CD14-positive monocyte (primary cell): ENCODE results near the gene TRIM33. TPM values are rescaled to one million over a fixed set of nuclear protein-coding genes. Genes with fewer than 3 reads are reported as not detected.

ENCODE experiments used
- DNase-seq, 3 donors: peaks; one replicate each; pipeline ENCODE4 v3.0.0-alpha.2; 2011 to 2022
- H2AFZ ChIP-seq: 2 replicates; pipeline ENCODE4 v1.6.0; 2012; ENCODE audit warnings: mild to moderate bottlenecking, low read depth, low read length, inconsistent platforms; ENCODE audit not compliant: insufficient read depth, poor library complexity, severe bottlenecking
- H3K27ac ChIP-seq, 2 donors: 1 replicate in 1 of 2; 2 replicates in 1 of 2; pipeline ENCODE4 v1.5.1; 2012 to 2013; ENCODE audit warnings: low read length in 2 of 2, control low read depth in 1 of 2, inconsistent platforms in 1 of 2, low read depth in 1 of 2, mild to moderate bottlenecking in 1 of 2
- H3K27me3 ChIP-seq, 2 donors: one replicate each; pipeline versions ENCODE4 v1.6.0 to v1.6.1; 2011 to 2013; ENCODE audit warnings: low read length in 2 of 2; ENCODE audit not compliant: control insufficient read depth in 2 of 2, insufficient read depth in 2 of 2
- H3K36me3 ChIP-seq, 2 donors: replicated peaks in 1 of 2; 1 replicate in 1 of 2; 2 replicates in 1 of 2; pipeline versions ENCODE4 v1.5.1 to v1.6.1; 2012 to 2013; ENCODE audit warnings: low read length in 2 of 2, control low read depth in 1 of 2, inconsistent platforms in 1 of 2, mild to moderate bottlenecking in 1 of 2; ENCODE audit not compliant: insufficient read depth in 2 of 2, control insufficient read depth in 1 of 2
- H3K4me1 ChIP-seq, 2 donors: 1 replicate in 1 of 2; 2 replicates in 1 of 2; pipeline versions ENCODE4 v1.5.1 to v1.6.1; 2012 to 2013; ENCODE audit warnings: low read length in 2 of 2, control low read depth in 1 of 2, inconsistent platforms in 1 of 2, mild to moderate bottlenecking in 1 of 2, moderate library complexity in 1 of 2; ENCODE audit not compliant: insufficient read depth in 2 of 2, control insufficient read depth in 1 of 2
- H3K4me2 ChIP-seq: replicated peaks from 2 replicates; pipeline ENCODE3; 2012; ENCODE audit warnings: low read length, moderate library complexity, mild to moderate bottlenecking; ENCODE audit not compliant: poor library complexity, severe bottlenecking; ENCODE audit errors: extremely low read depth
- H3K4me3 ChIP-seq, 3 experiments: fragments of 200-600 bp in 1 of 3; sonication (generic) in 1 of 3; replicated peaks in 1 of 3; 1 replicate in 2 of 3; 2 replicates in 1 of 3; pipeline ENCODE4 v1.5.1; 2011 to 2013; ENCODE audit warnings: low read length in 3 of 3, mild to moderate bottlenecking in 3 of 3, control low read depth in 2 of 3, low read depth in 2 of 3, inconsistent platforms in 1 of 3, moderate library complexity in 1 of 3
- H3K79me2 ChIP-seq: 2 replicates; pipeline ENCODE4 v1.6.0; 2012; ENCODE audit warnings: mild to moderate bottlenecking, control low read depth, inconsistent platforms, low read length, moderate library complexity; ENCODE audit not compliant: insufficient read depth
- H3K9ac ChIP-seq: 2 replicates; pipeline ENCODE4 v1.6.0; 2017; ENCODE audit warnings: low read length, mild to moderate bottlenecking; ENCODE audit not compliant: insufficient read depth, poor library complexity, severe bottlenecking
- H3K9me3 ChIP-seq, 2 donors: replicated peaks in 1 of 2; 1 replicate in 1 of 2; 2 replicates in 1 of 2; pipeline versions ENCODE4 v1.5.1 to v1.6.1; 2012 to 2013; ENCODE audit warnings: low read length in 2 of 2, control low read depth in 1 of 2; ENCODE audit not compliant: control insufficient read depth in 1 of 2, insufficient read depth in 1 of 2
- H4K20me1 ChIP-seq: 2 replicates; pipeline ENCODE4 v1.6.0; 2012; ENCODE audit warnings: mild to moderate bottlenecking, low read length, control low read depth, moderate library complexity; ENCODE audit not compliant: insufficient read depth
- H3K27ac Mint-ChIP-seq, 7 donors: one replicate each; pipeline ENCODE4 v1.8.0; 2020; ENCODE audit warnings: mild to moderate bottlenecking in 7 of 7, mixed read lengths in 7 of 7, moderate library complexity in 6 of 7, inconsistent platforms in 2 of 7
- H3K27me3 Mint-ChIP-seq, 3 donors: one replicate each; pipeline ENCODE4 v1.8.0; 2021 to 2022; ENCODE audit warnings: low read depth in 3 of 3, mild to moderate bottlenecking in 3 of 3, mixed read lengths in 3 of 3, moderate library complexity in 3 of 3, inconsistent platforms in 1 of 3
- H3K36me3 Mint-ChIP-seq, 2 donors: one replicate each; pipeline ENCODE4 v1.8.0; 2020; ENCODE audit warnings: mixed read lengths in 2 of 2, inconsistent platforms in 1 of 2, mild to moderate bottlenecking in 1 of 2
- H3K4me1 Mint-ChIP-seq: one replicate; pipeline ENCODE4 v1.8.0; 2020; ENCODE audit warnings: mild to moderate bottlenecking, mixed read lengths
- H3K4me3 Mint-ChIP-seq, 2 donors: one replicate each; pipeline ENCODE4 v1.8.0; 2020; ENCODE audit warnings: mild to moderate bottlenecking in 2 of 2, mixed read lengths in 2 of 2, moderate library complexity in 1 of 2
- H3K9me3 Mint-ChIP-seq, 7 donors: one replicate each; pipeline ENCODE4 v1.8.0; 2020 to 2022; ENCODE audit warnings: mixed read lengths in 7 of 7, mild to moderate bottlenecking in 6 of 7, moderate library complexity in 6 of 7, inconsistent platforms in 2 of 7
- WGBS: methylation state at CpG from one replicate; pipeline ENCODE4 v1.1.5; 2013; ENCODE audit warnings: missing lambda C conversion rate; ENCODE audit not compliant: insufficient coverage; 5-methylcytosine and 5-hydroxymethylcytosine counted together
- intact Hi-C, 2 donors: fragments of 100-400 bp; cut with micrococcal nuclease; formaldehyde crosslinking; loops; one replicate each; pipeline versions ENCODE4 v1.15.0 to v1.15.1; 2023
- polyA plus RNA-seq, 3 donors: library from polyadenylated mRNA; depleted of rRNA in 1 of 3; unstranded in 2 of 3; stranded (reverse) in 1 of 3; fragments of 300-500 nt in 2 of 3; fragments of >200 nt in 1 of 3; fragmentation: Illumina TruSeq in 2 of 3; gene quantifications; 1 replicate in 2 of 3; 2 replicates in 1 of 3; pipeline ENCODE4 v1.2.3, GENCODE V29; 2012 to 2021
- TF ChIP-seq, protein P1 (sequence below): fragments of 200-600 bp; IDR thresholded peaks from one replicate; pipeline ENCODE4 v1.8.0; 2022; ENCODE audit warnings: antibody characterized with exemption, mild to moderate bottlenecking

Gene TRIM33
- polyA plus RNA-seq, 3 donors: 11.8 to 16.5 (median 13.7) TPM

GRCh38 chr1:114492978-114493377 is 18.0 kb downstream of the TRIM33 start:
- intact Hi-C loops: no loop called here
- WGBS: no CpG with 5 or more reads among the region's 1 CpG
- H3K27me3 ChIP-seq: no peaks in the 10 kb centered on the region

DNA sequence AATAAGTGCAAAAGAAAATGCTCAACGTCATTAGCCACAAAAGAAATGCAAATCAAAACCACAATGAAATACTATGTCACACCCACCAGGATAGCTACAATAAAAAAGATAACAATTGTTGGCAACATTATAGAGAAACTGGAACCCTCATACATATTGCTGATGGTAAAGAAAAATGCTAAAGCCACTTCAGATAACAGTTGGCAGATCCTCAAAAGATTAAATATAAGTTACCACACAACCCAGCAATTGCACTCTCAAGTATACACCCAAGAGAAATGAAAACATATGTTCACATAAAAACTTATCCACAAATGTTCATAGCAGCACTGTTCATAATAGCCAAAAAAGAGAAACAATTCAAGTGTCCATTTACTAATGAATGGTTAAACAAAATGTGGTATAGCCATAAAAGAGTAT is 20.7 kb downstream of the TRIM33 start:
- TF ChIP-seq, protein P1, sequence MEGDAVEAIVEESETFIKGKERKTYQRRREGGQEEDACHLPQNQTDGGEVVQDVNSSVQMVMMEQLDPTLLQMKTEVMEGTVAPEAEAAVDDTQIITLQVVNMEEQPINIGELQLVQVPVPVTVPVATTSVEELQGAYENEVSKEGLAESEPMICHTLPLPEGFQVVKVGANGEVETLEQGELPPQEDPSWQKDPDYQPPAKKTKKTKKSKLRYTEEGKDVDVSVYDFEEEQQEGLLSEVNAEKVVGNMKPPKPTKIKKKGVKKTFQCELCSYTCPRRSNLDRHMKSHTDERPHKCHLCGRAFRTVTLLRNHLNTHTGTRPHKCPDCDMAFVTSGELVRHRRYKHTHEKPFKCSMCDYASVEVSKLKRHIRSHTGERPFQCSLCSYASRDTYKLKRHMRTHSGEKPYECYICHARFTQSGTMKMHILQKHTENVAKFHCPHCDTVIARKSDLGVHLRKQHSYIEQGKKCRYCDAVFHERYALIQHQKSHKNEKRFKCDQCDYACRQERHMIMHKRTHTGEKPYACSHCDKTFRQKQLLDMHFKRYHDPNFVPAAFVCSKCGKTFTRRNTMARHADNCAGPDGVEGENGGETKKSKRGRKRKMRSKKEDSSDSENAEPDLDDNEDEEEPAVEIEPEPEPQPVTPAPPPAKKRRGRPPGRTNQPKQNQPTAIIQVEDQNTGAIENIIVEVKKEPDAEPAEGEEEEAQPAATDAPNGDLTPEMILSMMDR: no peak
- Histone ChIP-seq H3K27me3 (no peaks in the 10 kb centered on the region), H3K79me2 (peaks cover 99% of the 10 kb centered on the region), H3K9ac (no peak overlapping the region), H4K20me1 (peaks cover 90% of the 10 kb centered on the region), H2AFZ (no peak overlapping the region), H3K36me3 (peaks cover 0 to 4% of the 10 kb centered on the region in 2 donors), H3K4me3 (no peak overlapping the region), H3K4me1 (peaks cover 0 to 4% of the 10 kb centered on the region in 2 donors), H3K27ac (peak overlapping the region in 1 of 2 donors; percentile 42), H3K4me2 (no peak overlapping the region), H3K9me3 (peaks cover 0 to 9% of the 10 kb centered on the region in 2 donors)
- intact Hi-C loops: no loop called here
- H3K4me3 Mint-ChIP-seq: no peak overlapping the region
- peaks cover 16 to 26% of the 10 kb centered on the region in 2 donors for H3K36me3 Mint-ChIP-seq
- H3K9me3 Mint-ChIP-seq: peaks cover 2 to 16% (median 6%) of the 10 kb centered on the region in 7 donors
- H3K4me1 Mint-ChIP-seq: peaks cover 13% of the 10 kb centered on the region
- DNase-seq: no peak
- no peaks in the 10 kb centered on the region for H3K27me3 Mint-ChIP-seq
- WGBS: no CpG with 5 or more reads among the region's 1 CpG
- peak overlapping the region in 1 of 7 donors; percentile 59 for H3K27ac Mint-ChIP-seq

More at GRCh38 chr1:114492978-114493377, 18.0 kb downstream of the TRIM33 start:
- H3K4me1 Mint-ChIP-seq: peaks cover 26% of the 10 kb centered on the region
- Histone ChIP-seq H3K4me3 (no peak overlapping the region), H3K79me2 (peaks cover 99% of the 10 kb centered on the region), H3K36me3 (peaks cover 0 to 4% of the 10 kb centered on the region in 2 donors), H2AFZ (no peak overlapping the region), H4K20me1 (peaks cover 96% of the 10 kb centered on the region), H3K9ac (no peak overlapping the region), H3K4me1 (peaks cover 8 to 9% of the 10 kb centered on the region in 2 donors), H3K9me3 (peaks cover 0 to 9% of the 10 kb centered on the region in 2 donors), H3K27ac (no peak overlapping the region), H3K4me2 (no peak overlapping the region)
- peak overlapping the region in 1 of 7 donors; percentile 8 for H3K27ac Mint-ChIP-seq
- peaks cover 0 to 12% (median 6%) of the 10 kb centered on the region in 7 donors for H3K9me3 Mint-ChIP-seq
- peaks cover 17% of the 10 kb centered on the region in 2 donors for H3K36me3 Mint-ChIP-seq
- H3K4me3 Mint-ChIP-seq: no peak overlapping the region
- DNase-seq: no peak
- no peaks in the 10 kb centered on the region for H3K27me3 Mint-ChIP-seq
- TF ChIP-seq, protein P1: no peak
